Left hindlimb (tissue), 1 donor: ENCODE data around the gene SESN3.
"Not testable (repeated sequence)": the region's sequence is repeated elsewhere in the genome, so short reads cannot be mapped to it uniquely, and the experiment has no call there.

Experiments
- DNase-seq: peaks from one replicate; pipeline ENCODE4 v3.0.0-alpha.2; 2018

SESN3 gene

GRCh38 chr11:95231127-95231880 lies at the start of gene SESN3:
Gene SESN3, minus strand, starts transcription at chr11:95231202. Its CDS starts 342 bp downstream, at chr11:95230860.
- peak; percentile 99 for DNase-seq

GRCh38 chr11:95279921-95280868 lies 49.2 kb upstream of the SESN3 start:
- DNase-seq = peak; percentile 54

GRCh38 chr11:95277868-95278267 lies 46.9 kb upstream of the SESN3 start:
- no peak for DNase-seq

- no peak for DNase-seq
Observed at GRCh38 chr11:95276139-95276538, 45.1 kb upstream of the SESN3 start.

GRCh38 chr11:95273618-95274017 lies 42.6 kb upstream of the SESN3 start:
- not testable (repeated sequence) for DNase-seq

- no peak for DNase-seq
Observed at GRCh38 chr11:95269036-95269819, 38.2 kb upstream of the SESN3 start.

- DNase-seq = no peak
Observed at GRCh38 chr11:95268391-95268790, 37.4 kb upstream of the SESN3 start.

GRCh38 chr11:95267601-95268213 lies 36.7 kb upstream of the SESN3 start:
- DNase-seq = no peak

GRCh38 chr11:95266751-95267374 lies 35.9 kb upstream of the SESN3 start:
- no peak for DNase-seq

- no peak for DNase-seq
Observed at GRCh38 chr11:95264881-95265280, 33.9 kb upstream of the SESN3 start.

GRCh38 chr11:95262994-95263765 lies 32.2 kb upstream of the SESN3 start:
- no peak for DNase-seq

- no peak for DNase-seq
Observed at GRCh38 chr11:95257456-95257971, 26.5 kb upstream of the SESN3 start.

- DNase-seq = no peak
Observed at GRCh38 chr11:95256321-95256779, 25.3 kb upstream of the SESN3 start.

GRCh38 chr11:95255251-95256145 lies 24.5 kb upstream of the SESN3 start:
- no peak for DNase-seq

GRCh38 chr11:95254716-95255115 lies 23.7 kb upstream of the SESN3 start:
- DNase-seq = no peak

GRCh38 chr11:95254131-95254704 lies 23.2 kb upstream of the SESN3 start:
- peak; percentile 86 for DNase-seq

- DNase-seq = no peak
Observed at GRCh38 chr11:95253141-95253540, 22.1 kb upstream of the SESN3 start.

GRCh38 chr11:95252586-95252985 lies 21.6 kb upstream of the SESN3 start:
- no peak for DNase-seq

- DNase-seq = not testable (repeated sequence)
Observed at GRCh38 chr11:95251896-95252295, 20.9 kb upstream of the SESN3 start.
